Measurements from ENCODE around the gene ARPC1A.

The ARPC1A gene

GRCh38 chr7:99396418-99397296, 71.0 kb downstream of the ARPC1A start:
- no peak overlapping the region for H3K4ac ChIP-seq (ENCODE audit: low read length)
- no peak overlapping the region for H4K8ac ChIP-seq (ENCODE audit: low read depth, low read length)
- H3K9me3 ChIP-seq (replicated peaks in 1 of 2; ENCODE audit: control insufficient read depth in 2 of 2, insufficient read depth in 1 of 2, low read depth in 1 of 2, low read length in 2 of 2) = no peaks in the 10 kb centered on the region
- no peak overlapping the region for H2BK5ac ChIP-seq (ENCODE audit: low read length)
- no CpG with 5 or more reads among the region's 21 CpGs for WGBS, 2 donors (ENCODE audit: extremely low coverage in 2 of 2, insufficient read length in 2 of 2, insufficient replicate concordance in 1 of 2)
- no peak overlapping the region for H4K91ac ChIP-seq (ENCODE audit: low read depth, low read length, poor library complexity)
- no peak overlapping the region for H3K18ac ChIP-seq (ENCODE audit: low read length)
- H3K79me1 ChIP-seq (ENCODE audit: low read depth, low read length) = no peaks in the 10 kb centered on the region
- H2BK120ac ChIP-seq (ENCODE audit: low read depth, low read length) = no peak overlapping the region
- no peak overlapping the region for H3K23ac ChIP-seq (ENCODE audit: low read depth, low read length, poor library complexity)
- H2BK12ac ChIP-seq (ENCODE audit: low read length) = no peak overlapping the region
- no peak overlapping the region for H2AFZ ChIP-seq (ENCODE audit: low read length)
- H3K4me3 ChIP-seq (ENCODE audit: low read length in 2 of 2) = no peak overlapping the region
- peaks cover 0 to 12% of the 10 kb centered on the region in 2 donors for H3K4me1 ChIP-seq (ENCODE audit: control insufficient read depth in 2 of 2, insufficient read depth in 1 of 2, low read depth in 1 of 2, low read length in 2 of 2)
- DNase-seq (ENCODE audit: low spot score) = no peak
- H3K27ac ChIP-seq (replicated peaks; ENCODE audit: low read length) = no peak overlapping the region
- H3K27me3 ChIP-seq (ENCODE audit: control insufficient read depth in 3 of 3, insufficient read depth in 3 of 3, low read depth in 1 of 3, low read length in 3 of 3) = no peaks in the 10 kb centered on the region
- H3K4me2 ChIP-seq (ENCODE audit: insufficient read depth, low read length, poor library complexity, severe bottlenecking) = no peak overlapping the region
- peaks cover 53 to 97% of the 10 kb centered on the region in 2 donors for H3K36me3 ChIP-seq (replicated peaks in 1 of 2; ENCODE audit: control insufficient read depth in 2 of 2, insufficient read depth in 2 of 2, low read length in 2 of 2)
- H3K14ac ChIP-seq (ENCODE audit: low read length) = no peak overlapping the region
- no peak overlapping the region for H2BK15ac ChIP-seq (ENCODE audit: low read length)
- no peak overlapping the region for H2AK5ac ChIP-seq (ENCODE audit: low read depth, low read length)
- H3K9ac ChIP-seq (ENCODE audit: low read depth, low read length, poor library complexity) = no peak overlapping the region

GRCh38 chr7:99397297-99397983, 71.7 kb downstream of the ARPC1A start:
- no CpG with 5 or more reads among the region's 18 CpGs for WGBS, 2 donors (ENCODE audit: extremely low coverage in 2 of 2, insufficient read length in 2 of 2, insufficient replicate concordance in 1 of 2)
- no peak for DNase-seq (ENCODE audit: low spot score)

GRCh38 chr7:99398891-99399445, 73.3 kb downstream of the ARPC1A start:
- H3K9me3 ChIP-seq (replicated peaks in 1 of 2; ENCODE audit: control insufficient read depth in 2 of 2, insufficient read depth in 1 of 2, low read depth in 1 of 2, low read length in 2 of 2) = no peaks in the 10 kb centered on the region

More at GRCh38 chr7:99397297-99397983, 71.7 kb downstream of the ARPC1A start:
- Histone ChIP-seq H2BK120ac (ENCODE audit: low read depth, low read length) (no peak overlapping the region), H4K91ac (ENCODE audit: low read depth, low read length, poor library complexity) (no peak overlapping the region), H2AK5ac (ENCODE audit: low read depth, low read length) (no peak overlapping the region), H3K9me3 (replicated peaks in 1 of 2; ENCODE audit: control insufficient read depth in 2 of 2, insufficient read depth in 1 of 2, low read depth in 1 of 2, low read length in 2 of 2) (no peaks in the 10 kb centered on the region), H2BK5ac (ENCODE audit: low read length) (no peak overlapping the region), H3K79me1 (ENCODE audit: low read depth, low read length) (no peaks in the 10 kb centered on the region), H3K4me1 (ENCODE audit: control insufficient read depth in 2 of 2, insufficient read depth in 1 of 2, low read depth in 1 of 2, low read length in 2 of 2) (peaks cover 0 to 9% of the 10 kb centered on the region in 2 donors), H3K9ac (ENCODE audit: low read depth, low read length, poor library complexity) (peak overlapping the region; percentile 24), H3K14ac (ENCODE audit: low read length) (no peak overlapping the region), H3K18ac (ENCODE audit: low read length) (no peak overlapping the region), H4K8ac (ENCODE audit: low read depth, low read length) (peak overlapping the region; percentile 1), H3K4ac (ENCODE audit: low read length) (no peak overlapping the region), H2BK12ac (ENCODE audit: low read length) (no peak overlapping the region), H2BK15ac (ENCODE audit: low read length) (no peak overlapping the region), H3K27ac (replicated peaks; ENCODE audit: low read length) (no peak overlapping the region), H3K23ac (ENCODE audit: low read depth, low read length, poor library complexity) (peak overlapping the region; percentile 6), H3K4me2 (ENCODE audit: insufficient read depth, low read length, poor library complexity, severe bottlenecking) (no peak overlapping the region), H3K36me3 (replicated peaks in 1 of 2; ENCODE audit: control insufficient read depth in 2 of 2, insufficient read depth in 2 of 2, low read length in 2 of 2) (peaks cover 54 to 97% of the 10 kb centered on the region in 2 donors), H3K27me3 (ENCODE audit: control insufficient read depth in 3 of 3, insufficient read depth in 3 of 3, low read depth in 1 of 3, low read length in 3 of 3) (no peaks in the 10 kb centered on the region), H2AFZ (ENCODE audit: low read length) (no peak overlapping the region), H3K4me3 (ENCODE audit: low read length in 2 of 2) (no peak overlapping the region)

GRCh38 chr7:99399597-99399996, 73.9 kb downstream of the ARPC1A start:
- H3K36me3 ChIP-seq (replicated peaks in 1 of 2; ENCODE audit: control insufficient read depth in 2 of 2, insufficient read depth in 2 of 2, low read length in 2 of 2) = peaks cover 70 to 97% of the 10 kb centered on the region in 2 donors
- H2BK5ac ChIP-seq (ENCODE audit: low read length) = peak overlapping the region; percentile 4
- no peak overlapping the region for H3K4me2 ChIP-seq (ENCODE audit: insufficient read depth, low read length, poor library complexity, severe bottlenecking)
- no peak overlapping the region for H3K4ac ChIP-seq (ENCODE audit: low read length)
- H3K23ac ChIP-seq (ENCODE audit: low read depth, low read length, poor library complexity) = no peak overlapping the region
- no peak overlapping the region for H2BK12ac ChIP-seq (ENCODE audit: low read length)
- no CpG with 5 or more reads among the region's 6 CpGs for WGBS, 2 donors (ENCODE audit: extremely low coverage in 2 of 2, insufficient read length in 2 of 2, insufficient replicate concordance in 1 of 2)
- H3K4me1 ChIP-seq (ENCODE audit: control insufficient read depth in 2 of 2, insufficient read depth in 1 of 2, low read depth in 1 of 2, low read length in 2 of 2) = peaks cover 0 to 2% of the 10 kb centered on the region in 2 donors
- H4K91ac ChIP-seq (ENCODE audit: low read depth, low read length, poor library complexity) = no peak overlapping the region
- H3K14ac ChIP-seq (ENCODE audit: low read length) = no peak overlapping the region
- no peaks in the 10 kb centered on the region for H3K27me3 ChIP-seq (ENCODE audit: control insufficient read depth in 3 of 3, insufficient read depth in 3 of 3, low read depth in 1 of 3, low read length in 3 of 3)
- H3K18ac ChIP-seq (ENCODE audit: low read length) = no peak overlapping the region
- no peak overlapping the region for H2BK120ac ChIP-seq (ENCODE audit: low read depth, low read length)
- H3K9me3 ChIP-seq (replicated peaks in 1 of 2; ENCODE audit: control insufficient read depth in 2 of 2, insufficient read depth in 1 of 2, low read depth in 1 of 2, low read length in 2 of 2) = no peaks in the 10 kb centered on the region
- H2BK15ac ChIP-seq (ENCODE audit: low read length) = no peak overlapping the region
- no peak overlapping the region for H3K27ac ChIP-seq (replicated peaks; ENCODE audit: low read length)
- no peak overlapping the region for H2AK5ac ChIP-seq (ENCODE audit: low read depth, low read length)
- no peak overlapping the region for H3K9ac ChIP-seq (ENCODE audit: low read depth, low read length, poor library complexity)
- H3K79me1 ChIP-seq (ENCODE audit: low read depth, low read length) = peaks cover 4% of the 10 kb centered on the region
- H4K8ac ChIP-seq (ENCODE audit: low read depth, low read length) = no peak overlapping the region
- H2AFZ ChIP-seq (ENCODE audit: low read length) = no peak overlapping the region
- DNase-seq (ENCODE audit: low spot score) = no peak
- no peak overlapping the region for H3K4me3 ChIP-seq (ENCODE audit: low read length in 2 of 2)

More at GRCh38 chr7:99398891-99399445, 73.3 kb downstream of the ARPC1A start:
- Histone ChIP-seq H2AFZ (ENCODE audit: low read length) (no peak overlapping the region), H3K18ac (ENCODE audit: low read length) (no peak overlapping the region), H2BK12ac (ENCODE audit: low read length) (no peak overlapping the region), H3K27me3 (ENCODE audit: control insufficient read depth in 3 of 3, insufficient read depth in 3 of 3, low read depth in 1 of 3, low read length in 3 of 3) (no peaks in the 10 kb centered on the region), H3K4me2 (ENCODE audit: insufficient read depth, low read length, poor library complexity, severe bottlenecking) (no peak overlapping the region), H2BK5ac (ENCODE audit: low read length) (no peak overlapping the region), H4K91ac (ENCODE audit: low read depth, low read length, poor library complexity) (no peak overlapping the region), H4K8ac (ENCODE audit: low read depth, low read length) (no peak overlapping the region), H3K4me1 (ENCODE audit: control insufficient read depth in 2 of 2, insufficient read depth in 1 of 2, low read depth in 1 of 2, low read length in 2 of 2) (peaks cover 0 to 3% of the 10 kb centered on the region in 2 donors), H3K14ac (ENCODE audit: low read length) (no peak overlapping the region), H2BK120ac (ENCODE audit: low read depth, low read length) (no peak overlapping the region), H3K4me3 (ENCODE audit: low read length in 2 of 2) (no peak overlapping the region), H3K9ac (ENCODE audit: low read depth, low read length, poor library complexity) (no peak overlapping the region), H3K79me1 (ENCODE audit: low read depth, low read length) (no peaks in the 10 kb centered on the region), H2AK5ac (ENCODE audit: low read depth, low read length) (no peak overlapping the region), H3K36me3 (replicated peaks in 1 of 2; ENCODE audit: control insufficient read depth in 2 of 2, insufficient read depth in 2 of 2, low read length in 2 of 2) (peaks cover 66 to 97% of the 10 kb centered on the region in 2 donors), H2BK15ac (ENCODE audit: low read length) (no peak overlapping the region), H3K4ac (ENCODE audit: low read length) (no peak overlapping the region), H3K23ac (ENCODE audit: low read depth, low read length, poor library complexity) (no peak overlapping the region), H3K27ac (replicated peaks; ENCODE audit: low read length) (no peak overlapping the region)
- WGBS, 2 donors (ENCODE audit: extremely low coverage in 2 of 2, insufficient read length in 2 of 2, insufficient replicate concordance in 1 of 2) = no CpG with 5 or more reads among the region's 5 CpGs
- DNase-seq (ENCODE audit: low spot score) = no peak
